HCT116 (cell line): Measurements from ENCODE around the gene CXXC5. TPM values are rescaled to one million over a fixed set of nuclear protein-coding genes. Genes with fewer than 3 reads are reported as not detected.
A peak's percentile ranks its signal among the peaks of the same experiment; 100 is the strongest.

ENCODE experiments used
- ATAC-seq: fragments of 200-7000 bp; cut with Tn5 transposase; 2 replicates; pipeline ENCODE4 v1.9.1; 2020; ENCODE audit warnings: mild to moderate bottlenecking, moderate library complexity
- BruUV-seq: library from RNA; stranded (reverse); fragments of 400-500 nt; replicated peaks from 2 replicates; lab custom pipeline; 2021; lab: Mats Ljungman, UMichigan
- CTCF ChIA-PET: fragments of 300-600 bp; sonication (Branson Sonifier 250); formaldehyde crosslinking; loops from one replicate; lab custom pipeline; 2021; ENCODE audit warnings: antibody characterized with exemption; lab: Charles Lee
- POLR2A ChIA-PET: fragments of 300-600, 350-600 bp; sonication (Branson Sonifier 250); formaldehyde crosslinking; loops from one replicate; lab custom pipeline; 2021; ENCODE audit warnings: antibody characterized with exemption; lab: Charles Lee
- RAD21 ChIA-PET, 2 experiments: fragments of 300-600 bp; sonication (Branson Sonifier 250); formaldehyde crosslinking; loops; one replicate each; lab custom pipeline; 2023; ENCODE audit warnings: low total read pairs in 2 of 2; ENCODE audit not compliant: uncharacterized antibody in 2 of 2, unreplicated experiment in 2 of 2, low non-redundant PET in 1 of 2; lab: Charles Lee
- DNase-seq: peaks from one replicate; pipeline ENCODE4 v3.0.0-alpha.2; 2010; ENCODE audit warnings: low read depth, low spot score
- H2AFZ ChIP-seq: fragments of 200-600 bp; shearing (Covaris generic), sonication (generic); 2 replicates; pipeline ENCODE4 v1.6.1; 2017; ENCODE audit warnings: low read depth, mixed run types, mixed read lengths, antibody characterized with exemption, low read length; ENCODE audit not compliant: poor library complexity, severe bottlenecking
- H3K27ac ChIP-seq: 2 replicates; pipeline ENCODE4 v1.5.1; 2012; ENCODE audit warnings: low read depth, low read length
- H3K27me3 ChIP-seq: fragments of 200-600 bp; sonication (generic); 2 replicates; pipeline ENCODE4 v1.6.1; 2016; ENCODE audit warnings: mixed run types, low read length, mixed read lengths; ENCODE audit not compliant: insufficient read depth
- H3K36me3 ChIP-seq, 2 experiments: fragments of 200-500 bp in 1 of 2; fragments of 200-600 bp in 1 of 2; sonication (Bioruptor generic) in 1 of 2; sonication (generic) in 1 of 2; 2 replicates each; pipeline versions ENCODE4 v1.5.1 to v1.6.1; 2014 to 2016; ENCODE audit warnings: low read length in 2 of 2, inconsistent platforms in 1 of 2, mixed read lengths in 1 of 2, mixed run types in 1 of 2; ENCODE audit not compliant: insufficient read depth in 2 of 2, control insufficient read depth in 1 of 2
- H3K4me1 ChIP-seq, 2 experiments: fragments of 200-600 bp in 1 of 2; sonication (generic) in 1 of 2; 2 replicates each; pipeline versions ENCODE4 v1.5.1 to v1.6.1; 2012 to 2017; ENCODE audit warnings: low read length in 2 of 2, inconsistent platforms in 1 of 2, mild to moderate bottlenecking in 1 of 2, mixed read lengths in 1 of 2, mixed run types in 1 of 2, moderate library complexity in 1 of 2; ENCODE audit not compliant: insufficient read depth in 2 of 2, control insufficient read depth in 1 of 2
- H3K4me2 ChIP-seq: fragments of 200-600 bp; sonication (generic); 2 replicates; pipeline ENCODE4 v1.6.1; 2017; ENCODE audit warnings: mixed run types, low read length, mixed read lengths
- H3K4me3 ChIP-seq, 2 experiments: fragments of 200-600 bp in 1 of 2; sonication (generic) in 1 of 2; replicated peaks in 1 of 2; 2 replicates each; pipeline ENCODE4 v1.5.1; 2011 to 2016; ENCODE audit warnings: low read length in 2 of 2, control low read depth in 1 of 2, low read depth in 1 of 2, mild to moderate bottlenecking in 1 of 2, mixed read lengths in 1 of 2, mixed run types in 1 of 2
- H3K79me2 ChIP-seq: fragments of 200-600 bp; sonication (generic); 2 replicates; pipeline ENCODE4 v1.6.1; 2017; ENCODE audit warnings: mild to moderate bottlenecking, mixed run types, low read length, moderate library complexity, mixed read lengths; ENCODE audit not compliant: insufficient read depth
- H3K9ac ChIP-seq: fragments of 200-600 bp; sonication (generic); 2 replicates; pipeline ENCODE4 v1.6.1; 2016; ENCODE audit warnings: low read length, mixed read lengths
- H3K9me2 ChIP-seq: fragments of 200-600 bp; sonication (generic), shearing (Covaris generic); 2 replicates; pipeline ENCODE4 v1.6.1; 2017; ENCODE audit warnings: mixed run types, mild to moderate bottlenecking, moderate library complexity; ENCODE audit not compliant: insufficient read depth
- H3K9me3 ChIP-seq, 2 experiments: fragments of 200-500 bp in 1 of 2; fragments of 200-600 bp in 1 of 2; sonication (Bioruptor generic) in 1 of 2; sonication (generic) in 1 of 2; 2 replicates each; pipeline ENCODE4 v1.6.1; 2014 to 2017; ENCODE audit warnings: low read length in 2 of 2, mixed read lengths in 2 of 2, inconsistent platforms in 1 of 2, low read depth in 1 of 2, mild to moderate bottlenecking in 1 of 2, mixed run types in 1 of 2, moderate library complexity in 1 of 2; ENCODE audit not compliant: control insufficient read depth in 1 of 2, insufficient read depth in 1 of 2
- H4K20me1 ChIP-seq: fragments of 200-600 bp; sonication (generic), shearing (Covaris generic); 2 replicates; pipeline ENCODE4 v1.6.1; 2017; ENCODE audit warnings: mixed run types, mild to moderate bottlenecking, moderate library complexity; ENCODE audit not compliant: insufficient read depth
- CBX3 ChIP-seq: IDR thresholded peaks from 2 replicates; pipeline ENCODE4 v1.6.1; 2012; ENCODE audit warnings: low read depth
- CEBPB ChIP-seq: IDR thresholded peaks from 2 replicates; pipeline ENCODE4 v1.6.1; 2012; ENCODE audit warnings: low read depth
- EGR1 ChIP-seq: IDR thresholded peaks from 2 replicates; pipeline ENCODE4 v1.6.1; 2012; ENCODE audit warnings: low read depth
- EZH2 ChIP-seq: fragments of 200-600 bp; sonication (generic); IDR thresholded peaks from 2 replicates; pipeline ENCODE4 v1.6.1; 2017; ENCODE audit warnings: antibody characterized with exemption, mixed run types
- FOSL1 ChIP-seq: IDR thresholded peaks from 2 replicates; pipeline ENCODE4 v1.6.1; 2012; ENCODE audit warnings: low read depth
- JUND ChIP-seq: IDR thresholded peaks from 2 replicates; pipeline ENCODE4 v1.6.1; 2012
- MAX ChIP-seq: IDR thresholded peaks from 2 replicates; pipeline ENCODE4 v1.6.1; 2012
- POLR2A ChIP-seq: IDR thresholded peaks from 2 replicates; pipeline ENCODE4 v1.7.0; 2011; ENCODE audit warnings: borderline replicate concordance; ENCODE audit not compliant: insufficient read depth, insufficient read length; ENCODE audit errors: extremely low read depth
- POLR2AphosphoS5 ChIP-seq: IDR thresholded peaks from 2 replicates; pipeline ENCODE4 v1.6.1; 2011; ENCODE audit warnings: mild to moderate bottlenecking, low read depth, low read length, moderate library complexity
- YY1 ChIP-seq: IDR thresholded peaks from 2 replicates; pipeline ENCODE4 v1.6.1; 2011; ENCODE audit warnings: low read length, low read depth, moderate library complexity, mild to moderate bottlenecking; ENCODE audit not compliant: insufficient replicate concordance; ENCODE audit errors: extremely low read depth
- ZBTB33 ChIP-seq: IDR thresholded peaks from 2 replicates; pipeline ENCODE4 v1.6.1; 2011; ENCODE audit warnings: mild to moderate bottlenecking, low read length, moderate library complexity; ENCODE audit not compliant: insufficient replicate concordance; ENCODE audit errors: extremely low read depth
- ZNF274 ChIP-seq: fragments of 200-500 bp; sonication (Bioruptor generic); IDR thresholded peaks from 2 replicates; pipeline ENCODE4 v1.6.1; 2014; ENCODE audit warnings: mild to moderate bottlenecking, low read depth, low read length, inconsistent platforms
- intact Hi-C: fragments of 100-400 bp; cut with micrococcal nuclease; formaldehyde crosslinking; loops from 2 replicates; pipeline ENCODE4 v1.10.0; 2022
- total RNA-seq: library from RNA; stranded (reverse); gene quantifications from one replicate; pipeline ENCODE4 v1.2.1, GENCODE V29; 2021; ENCODE audit not compliant: unreplicated experiment
- TF ChIP-seq, protein P1 (sequence below): IDR thresholded peaks from 2 replicates; pipeline ENCODE4 v1.6.1; 2012
- TF ChIP-seq, protein P2 (sequence below): IDR thresholded peaks from 2 replicates; pipeline ENCODE4 v1.6.1; 2012; ENCODE audit warnings: low read depth

CXXC5 gene
- total RNA-seq, 1 experiment from 2014 or later, result 43.1 TPM

DNA sequence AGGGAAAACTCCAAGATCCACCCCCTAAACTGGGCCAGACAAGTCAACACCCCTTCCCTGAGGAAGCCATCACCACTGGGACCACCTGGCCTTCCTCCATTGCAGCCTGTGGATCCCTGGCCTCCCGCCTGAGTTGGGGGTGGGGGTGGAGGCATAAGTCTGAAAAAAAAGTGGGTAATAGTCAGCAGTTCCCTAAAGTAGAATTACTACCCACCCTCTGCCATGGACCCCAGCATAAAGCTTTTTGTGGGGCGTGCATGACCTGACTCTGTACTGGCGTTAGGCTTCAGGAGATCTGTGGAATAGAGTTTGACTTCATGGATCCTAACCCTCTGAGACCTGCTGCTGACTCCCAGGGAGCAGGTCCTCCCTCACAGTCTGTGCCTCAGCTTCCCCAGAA, 2.0 kb upstream of the CXXC5 start:
- ChIA-PET POLR2A (no interaction called here), CTCF (no interaction called here), RAD21 (no interaction called here)
- ATAC-seq (no peak), DNase-seq (no peak)
- BruUV-seq, result no TSS peak
- H3K4me2 ChIP-seq, result no peak overlapping the region
- H3K9me2 ChIP-seq, result no peaks in the 10 kb centered on the region
- H3K27me3 ChIP-seq, result no peaks in the 10 kb centered on the region
- H3K4me1 ChIP-seq, result peaks cover 42 to 63% of the 10 kb centered on the region in 2 experiments
- no peak overlapping the region for H3K27ac ChIP-seq
- TF ChIP-seq MAX (no peak), CBX3 (no peak), EZH2 (no peak), POLR2AphosphoS5 (no peak), POLR2A (no peak)
- peaks cover 26% of the 10 kb centered on the region for H3K79me2 ChIP-seq
- H3K9me3 ChIP-seq, result no peaks in the 10 kb centered on the region
- H4K20me1 ChIP-seq, result no peaks in the 10 kb centered on the region
- H3K36me3 ChIP-seq, result no peaks in the 10 kb centered on the region
- no peak overlapping the region for H2AFZ ChIP-seq
- no peak overlapping the region for H3K9ac ChIP-seq
- no peak overlapping the region for H3K4me3 ChIP-seq
- intact Hi-C loops, result no loop called here

DNA sequence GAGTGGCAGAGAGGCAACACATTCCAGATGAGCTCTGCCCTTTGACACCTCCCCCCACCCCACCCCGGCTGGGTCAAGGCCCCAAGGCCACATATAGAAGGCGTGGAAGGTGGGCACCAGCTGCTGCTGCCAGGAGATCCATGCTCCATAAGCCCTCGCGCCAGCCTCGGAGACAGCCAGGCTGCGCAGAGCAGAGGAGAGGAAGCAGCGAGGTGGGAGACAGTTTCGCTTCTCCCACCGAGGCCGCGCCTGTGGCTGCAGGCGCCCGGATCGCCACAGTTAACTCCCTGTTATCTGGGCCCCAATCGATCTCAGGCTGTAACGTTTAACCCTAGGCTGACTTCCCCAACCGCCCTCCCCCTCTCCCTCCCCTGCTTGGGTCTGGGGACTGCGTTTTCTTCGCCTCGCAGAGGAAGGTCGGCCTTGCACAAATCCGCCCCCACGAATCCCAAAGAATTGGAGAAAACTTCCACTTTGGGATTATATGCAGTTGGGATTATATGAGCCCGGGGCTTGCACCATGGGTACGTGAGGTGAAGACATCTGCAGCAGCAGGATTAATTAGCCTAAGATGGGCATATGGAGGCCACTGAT, 1.1 kb upstream of the CXXC5 start:
- CTCF ChIA-PET, result interaction anchor here (1.5 to 1.9 kb wide), 3 partner anchors 11 to 128 kb away, joined by 7 to 56 read pairs (median 9); no protein-coding TSS in a partner anchor
- Histone ChIP-seq H3K4me1 (peaks cover 49 to 63% of the 10 kb centered on the region in 2 experiments), H3K27me3 (no peaks in the 10 kb centered on the region), H3K4me3 (peak overlapping the region in 1 of 2 experiments; percentile 84; a peak in 2 of 4 replicates), H3K9me2 (no peaks in the 10 kb centered on the region), H2AFZ (no peak overlapping the region), H3K36me3 (no peaks in the 10 kb centered on the region), H3K79me2 (peaks cover 33% of the 10 kb centered on the region), H3K4me2 (peak overlapping the region; percentile 84), H3K27ac (no peak overlapping the region), H3K9me3 (no peaks in the 10 kb centered on the region), H4K20me1 (peaks cover under 1% of the 10 kb centered on the region; the same call in 1 of the 2 replicates), H3K9ac (peak overlapping the region; percentile 87; the same call in 1 of the 2 replicates)
- BruUV-seq, result no TSS peak
- intact Hi-C loops, result no loop called here
- no peak for ATAC-seq
- POLR2A ChIA-PET, result interaction anchor here (1.2 to 3.9 kb wide), 3 partner anchors 10 to 62 kb away, joined by 3 to 62 read pairs (median 36); no protein-coding TSS in a partner anchor
- RAD21 ChIA-PET, result interaction anchor here (1.4 to 1.9 kb wide), 4 partner anchors 9 to 41 kb away, joined by 5 to 31 read pairs (median 13); no protein-coding TSS in a partner anchor
- DNase-seq, result no peak
- TF ChIP-seq ZNF274 (no peak), CEBPB (no peak), EGR1 (no peak), POLR2A (no peak), FOSL1 (no peak), JUND (no peak), ZBTB33 (no peak), YY1 (no peak)
- TF ChIP-seq, protein P1, sequence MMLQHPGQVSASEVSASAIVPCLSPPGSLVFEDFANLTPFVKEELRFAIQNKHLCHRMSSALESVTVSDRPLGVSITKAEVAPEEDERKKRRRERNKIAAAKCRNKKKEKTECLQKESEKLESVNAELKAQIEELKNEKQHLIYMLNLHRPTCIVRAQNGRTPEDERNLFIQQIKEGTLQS, result no peak
- TF ChIP-seq, protein P2, sequence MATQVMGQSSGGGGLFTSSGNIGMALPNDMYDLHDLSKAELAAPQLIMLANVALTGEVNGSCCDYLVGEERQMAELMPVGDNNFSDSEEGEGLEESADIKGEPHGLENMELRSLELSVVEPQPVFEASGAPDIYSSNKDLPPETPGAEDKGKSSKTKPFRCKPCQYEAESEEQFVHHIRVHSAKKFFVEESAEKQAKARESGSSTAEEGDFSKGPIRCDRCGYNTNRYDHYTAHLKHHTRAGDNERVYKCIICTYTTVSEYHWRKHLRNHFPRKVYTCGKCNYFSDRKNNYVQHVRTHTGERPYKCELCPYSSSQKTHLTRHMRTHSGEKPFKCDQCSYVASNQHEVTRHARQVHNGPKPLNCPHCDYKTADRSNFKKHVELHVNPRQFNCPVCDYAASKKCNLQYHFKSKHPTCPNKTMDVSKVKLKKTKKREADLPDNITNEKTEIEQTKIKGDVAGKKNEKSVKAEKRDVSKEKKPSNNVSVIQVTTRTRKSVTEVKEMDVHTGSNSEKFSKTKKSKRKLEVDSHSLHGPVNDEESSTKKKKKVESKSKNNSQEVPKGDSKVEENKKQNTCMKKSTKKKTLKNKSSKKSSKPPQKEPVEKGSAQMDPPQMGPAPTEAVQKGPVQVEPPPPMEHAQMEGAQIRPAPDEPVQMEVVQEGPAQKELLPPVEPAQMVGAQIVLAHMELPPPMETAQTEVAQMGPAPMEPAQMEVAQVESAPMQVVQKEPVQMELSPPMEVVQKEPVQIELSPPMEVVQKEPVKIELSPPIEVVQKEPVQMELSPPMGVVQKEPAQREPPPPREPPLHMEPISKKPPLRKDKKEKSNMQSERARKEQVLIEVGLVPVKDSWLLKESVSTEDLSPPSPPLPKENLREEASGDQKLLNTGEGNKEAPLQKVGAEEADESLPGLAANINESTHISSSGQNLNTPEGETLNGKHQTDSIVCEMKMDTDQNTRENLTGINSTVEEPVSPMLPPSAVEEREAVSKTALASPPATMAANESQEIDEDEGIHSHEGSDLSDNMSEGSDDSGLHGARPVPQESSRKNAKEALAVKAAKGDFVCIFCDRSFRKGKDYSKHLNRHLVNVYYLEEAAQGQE, result no peak
